HCT116 (cell line): ENCODE measurements around the gene RTN4. TPM values are rescaled to one million over a fixed set of nuclear protein-coding genes. Genes with fewer than 3 reads are reported as not detected.

Source experiments
- ATAC-seq: fragments of 200-7000 bp; cut with Tn5 transposase; 2 replicates; pipeline ENCODE4 v1.9.1; 2020; ENCODE audit warnings: mild to moderate bottlenecking, moderate library complexity
- BruUV-seq: library from RNA; stranded (reverse); fragments of 400-500 nt; replicated peaks from 2 replicates; lab custom pipeline; 2021; lab: Mats Ljungman, UMichigan
- CTCF ChIA-PET: fragments of 300-600 bp; sonication (Branson Sonifier 250); formaldehyde crosslinking; loops from one replicate; lab custom pipeline; 2021; ENCODE audit warnings: antibody characterized with exemption; lab: Charles Lee
- POLR2A ChIA-PET: fragments of 300-600, 350-600 bp; sonication (Branson Sonifier 250); formaldehyde crosslinking; loops from one replicate; lab custom pipeline; 2021; ENCODE audit warnings: antibody characterized with exemption; lab: Charles Lee
- RAD21 ChIA-PET, 2 experiments: fragments of 300-600 bp; sonication (Branson Sonifier 250); formaldehyde crosslinking; loops; one replicate each; lab custom pipeline; 2023; ENCODE audit warnings: low total read pairs in 2 of 2; ENCODE audit not compliant: uncharacterized antibody in 2 of 2, unreplicated experiment in 2 of 2, low non-redundant PET in 1 of 2; lab: Charles Lee
- DNase-seq: peaks from one replicate; pipeline ENCODE4 v3.0.0-alpha.2; 2010; ENCODE audit warnings: low read depth, low spot score
- H2AFZ ChIP-seq: fragments of 200-600 bp; shearing (Covaris generic), sonication (generic); 2 replicates; pipeline ENCODE4 v1.6.1; 2017; ENCODE audit warnings: low read depth, mixed run types, mixed read lengths, antibody characterized with exemption, low read length; ENCODE audit not compliant: poor library complexity, severe bottlenecking
- H3K27ac ChIP-seq: 2 replicates; pipeline ENCODE4 v1.5.1; 2012; ENCODE audit warnings: low read depth, low read length
- H3K27me3 ChIP-seq: fragments of 200-600 bp; sonication (generic); 2 replicates; pipeline ENCODE4 v1.6.1; 2016; ENCODE audit warnings: mixed run types, low read length, mixed read lengths; ENCODE audit not compliant: insufficient read depth
- H3K36me3 ChIP-seq, 2 experiments: fragments of 200-500 bp in 1 of 2; fragments of 200-600 bp in 1 of 2; sonication (Bioruptor generic) in 1 of 2; sonication (generic) in 1 of 2; 2 replicates each; pipeline versions ENCODE4 v1.5.1 to v1.6.1; 2014 to 2016; ENCODE audit warnings: low read length in 2 of 2, inconsistent platforms in 1 of 2, mixed read lengths in 1 of 2, mixed run types in 1 of 2; ENCODE audit not compliant: insufficient read depth in 2 of 2, control insufficient read depth in 1 of 2
- H3K4me1 ChIP-seq, 2 experiments: fragments of 200-600 bp in 1 of 2; sonication (generic) in 1 of 2; 2 replicates each; pipeline versions ENCODE4 v1.5.1 to v1.6.1; 2012 to 2017; ENCODE audit warnings: low read length in 2 of 2, inconsistent platforms in 1 of 2, mild to moderate bottlenecking in 1 of 2, mixed read lengths in 1 of 2, mixed run types in 1 of 2, moderate library complexity in 1 of 2; ENCODE audit not compliant: insufficient read depth in 2 of 2, control insufficient read depth in 1 of 2
- H3K4me2 ChIP-seq: fragments of 200-600 bp; sonication (generic); 2 replicates; pipeline ENCODE4 v1.6.1; 2017; ENCODE audit warnings: mixed run types, low read length, mixed read lengths
- H3K4me3 ChIP-seq, 2 experiments: fragments of 200-600 bp in 1 of 2; sonication (generic) in 1 of 2; replicated peaks in 1 of 2; 2 replicates each; pipeline ENCODE4 v1.5.1; 2011 to 2016; ENCODE audit warnings: low read length in 2 of 2, control low read depth in 1 of 2, low read depth in 1 of 2, mild to moderate bottlenecking in 1 of 2, mixed read lengths in 1 of 2, mixed run types in 1 of 2
- H3K79me2 ChIP-seq: fragments of 200-600 bp; sonication (generic); 2 replicates; pipeline ENCODE4 v1.6.1; 2017; ENCODE audit warnings: mild to moderate bottlenecking, mixed run types, low read length, moderate library complexity, mixed read lengths; ENCODE audit not compliant: insufficient read depth
- H3K9ac ChIP-seq: fragments of 200-600 bp; sonication (generic); 2 replicates; pipeline ENCODE4 v1.6.1; 2016; ENCODE audit warnings: low read length, mixed read lengths
- H3K9me2 ChIP-seq: fragments of 200-600 bp; sonication (generic), shearing (Covaris generic); 2 replicates; pipeline ENCODE4 v1.6.1; 2017; ENCODE audit warnings: mixed run types, mild to moderate bottlenecking, moderate library complexity; ENCODE audit not compliant: insufficient read depth
- H3K9me3 ChIP-seq, 2 experiments: fragments of 200-500 bp in 1 of 2; fragments of 200-600 bp in 1 of 2; sonication (Bioruptor generic) in 1 of 2; sonication (generic) in 1 of 2; 2 replicates each; pipeline ENCODE4 v1.6.1; 2014 to 2017; ENCODE audit warnings: low read length in 2 of 2, mixed read lengths in 2 of 2, inconsistent platforms in 1 of 2, low read depth in 1 of 2, mild to moderate bottlenecking in 1 of 2, mixed run types in 1 of 2, moderate library complexity in 1 of 2; ENCODE audit not compliant: control insufficient read depth in 1 of 2, insufficient read depth in 1 of 2
- H4K20me1 ChIP-seq: fragments of 200-600 bp; sonication (generic), shearing (Covaris generic); 2 replicates; pipeline ENCODE4 v1.6.1; 2017; ENCODE audit warnings: mixed run types, mild to moderate bottlenecking, moderate library complexity; ENCODE audit not compliant: insufficient read depth
- CBX3 ChIP-seq: IDR thresholded peaks from 2 replicates; pipeline ENCODE4 v1.6.1; 2012; ENCODE audit warnings: low read depth
- CEBPB ChIP-seq: IDR thresholded peaks from 2 replicates; pipeline ENCODE4 v1.6.1; 2012; ENCODE audit warnings: low read depth
- EGR1 ChIP-seq: IDR thresholded peaks from 2 replicates; pipeline ENCODE4 v1.6.1; 2012; ENCODE audit warnings: low read depth
- ELF1 ChIP-seq: IDR thresholded peaks from 2 replicates; pipeline ENCODE4 v1.6.1; 2012; ENCODE audit warnings: low read depth, borderline replicate concordance
- EZH2 ChIP-seq: fragments of 200-600 bp; sonication (generic); IDR thresholded peaks from 2 replicates; pipeline ENCODE4 v1.6.1; 2017; ENCODE audit warnings: antibody characterized with exemption, mixed run types
- EZH2phosphoT487 ChIP-seq: fragments of 200-600 bp; IDR thresholded peaks from 2 replicates; pipeline ENCODE4 v1.6.1; 2018; ENCODE audit warnings: antibody characterized with exemption, borderline replicate concordance
- FOSL1 ChIP-seq: IDR thresholded peaks from 2 replicates; pipeline ENCODE4 v1.6.1; 2012; ENCODE audit warnings: low read depth
- JUND ChIP-seq: IDR thresholded peaks from 2 replicates; pipeline ENCODE4 v1.6.1; 2012
- POLR2A ChIP-seq: IDR thresholded peaks from 2 replicates; pipeline ENCODE4 v1.7.0; 2011; ENCODE audit warnings: borderline replicate concordance; ENCODE audit not compliant: insufficient read depth, insufficient read length; ENCODE audit errors: extremely low read depth
- RAD21 ChIP-seq: IDR thresholded peaks from 2 replicates; pipeline ENCODE4 v1.6.1; 2012; ENCODE audit warnings: low read depth, mild to moderate bottlenecking
- TCF7L2 ChIP-seq: IDR thresholded peaks from 2 replicates; pipeline ENCODE4 v1.7.0; 2011; ENCODE audit warnings: borderline replicate concordance, inconsistent platforms; ENCODE audit not compliant: insufficient read depth, insufficient read length; ENCODE audit errors: extremely low read depth
- YY1 ChIP-seq: IDR thresholded peaks from 2 replicates; pipeline ENCODE4 v1.6.1; 2011; ENCODE audit warnings: low read length, low read depth, moderate library complexity, mild to moderate bottlenecking; ENCODE audit not compliant: insufficient replicate concordance; ENCODE audit errors: extremely low read depth
- ZBTB33 ChIP-seq: IDR thresholded peaks from 2 replicates; pipeline ENCODE4 v1.6.1; 2011; ENCODE audit warnings: mild to moderate bottlenecking, low read length, moderate library complexity; ENCODE audit not compliant: insufficient replicate concordance; ENCODE audit errors: extremely low read depth
- ZFX ChIP-seq: fragments of 450-650 bp; IDR thresholded peaks from 2 replicates; pipeline ENCODE4 v1.6.1; 2017
- intact Hi-C: fragments of 100-400 bp; cut with micrococcal nuclease; formaldehyde crosslinking; loops from 2 replicates; pipeline ENCODE4 v1.10.0; 2022
- total RNA-seq: library from RNA; stranded (reverse); gene quantifications from one replicate; pipeline ENCODE4 v1.2.1, GENCODE V29; 2021; ENCODE audit not compliant: unreplicated experiment
- TF ChIP-seq, protein P1 (sequence below): IDR thresholded peaks from 2 replicates; pipeline ENCODE4 v1.6.1; 2012

The RTN4 gene
- total RNA-seq, 1 experiment from 2014 or later, result 221 TPM

GRCh38 chr2:55038428-55038827 is 11.8 kb downstream of the RTN4 start:
- Histone ChIP-seq H3K4me1 (peaks cover 0 to 11% of the 10 kb centered on the region in 2 experiments; a peak in 2 of 4 replicates), H4K20me1 (peaks cover 72% of the 10 kb centered on the region), H2AFZ (no peak overlapping the region), H3K9ac (no peak overlapping the region), H3K27ac (no peak overlapping the region), H3K79me2 (peaks cover 100% of the 10 kb centered on the region), H3K4me2 (no peak overlapping the region), H3K4me3 (no peak overlapping the region), H3K9me2 (no peaks in the 10 kb centered on the region), H3K36me3 (no peaks in the 10 kb centered on the region), H3K9me3 (no peaks in the 10 kb centered on the region), H3K27me3 (no peaks in the 10 kb centered on the region)
- TF ChIP-seq CEBPB, result no peak
- TF ChIP-seq EGR1, result no peak
- TF ChIP-seq ELF1, result no peak
- TF ChIP-seq JUND, result no peak
- TF ChIP-seq EZH2phosphoT487, result no peak
- no peak for TF ChIP-seq RAD21
- TF ChIP-seq EZH2, result no peak
- TF ChIP-seq FOSL1, result no peak
- TF ChIP-seq YY1, result no peak
- TF ChIP-seq, protein P1, sequence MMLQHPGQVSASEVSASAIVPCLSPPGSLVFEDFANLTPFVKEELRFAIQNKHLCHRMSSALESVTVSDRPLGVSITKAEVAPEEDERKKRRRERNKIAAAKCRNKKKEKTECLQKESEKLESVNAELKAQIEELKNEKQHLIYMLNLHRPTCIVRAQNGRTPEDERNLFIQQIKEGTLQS, result no peak
- TF ChIP-seq ZFX, result no peak
- no peak for TF ChIP-seq POLR2A
- TF ChIP-seq TCF7L2, result no peak
- TF ChIP-seq CBX3, result no peak
- no peak for TF ChIP-seq ZBTB33
- BruUV-seq, result no TSS peak
- ChIA-PET RAD21 (no interaction called here), POLR2A (no interaction called here), CTCF (interaction anchor here (1.3 kb wide), 1 partner anchor 10 kb away, joined by 6 read pairs; no protein-coding TSS in a partner anchor)
- no peak for ATAC-seq
- DNase-seq, result no peak
- intact Hi-C loops, result no loop called here
